GM18873 (cell line): Measurements from ENCODE around the gene MEGF6.
"Not testable (repeated sequence)": the region's sequence is repeated elsewhere in the genome, so short reads cannot be mapped to it uniquely, and the experiment has no call there.

Source experiments
- ATAC-seq: cut with Tn5 transposase; IDR thresholded peaks from one replicate; pipeline ENCODE4 v1.9.1; 2021; ENCODE audit warnings: mild to moderate bottlenecking, moderate library complexity, moderate number of reproducible peaks; ENCODE audit not compliant: unreplicated experiment, low FRiP score

The MEGF6 gene

GRCh38 chr1:3578906-3579305, 32.4 kb downstream of the MEGF6 start:
- no peak for ATAC-seq

DNA sequence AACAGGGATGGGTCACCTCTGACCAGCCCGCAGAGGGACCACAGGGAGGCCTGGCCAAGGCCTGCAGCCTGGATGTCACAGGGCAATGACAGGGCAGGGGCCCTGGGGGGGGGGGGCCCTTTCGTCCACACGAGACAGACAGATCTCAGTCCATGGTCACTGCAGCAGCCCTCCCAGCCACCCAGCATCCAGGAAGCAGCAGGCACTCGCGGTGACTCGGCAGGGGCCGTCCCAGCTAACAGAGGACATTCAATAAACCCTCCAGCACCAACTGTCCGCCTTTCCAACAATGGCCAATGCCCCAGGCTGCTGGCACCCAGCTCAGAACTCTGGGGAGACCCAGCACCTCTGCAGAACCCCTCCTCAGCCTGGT, 32.9 kb downstream of the MEGF6 start:
- ATAC-seq, result no peak

- no peak for ATAC-seq
Observed at GRCh38 chr1:3577711-3578432, 33.4 kb downstream of the MEGF6 start.

GRCh38 chr1:3577300-3577699, 34.0 kb downstream of the MEGF6 start:
- ATAC-seq, result no peak

DNA sequence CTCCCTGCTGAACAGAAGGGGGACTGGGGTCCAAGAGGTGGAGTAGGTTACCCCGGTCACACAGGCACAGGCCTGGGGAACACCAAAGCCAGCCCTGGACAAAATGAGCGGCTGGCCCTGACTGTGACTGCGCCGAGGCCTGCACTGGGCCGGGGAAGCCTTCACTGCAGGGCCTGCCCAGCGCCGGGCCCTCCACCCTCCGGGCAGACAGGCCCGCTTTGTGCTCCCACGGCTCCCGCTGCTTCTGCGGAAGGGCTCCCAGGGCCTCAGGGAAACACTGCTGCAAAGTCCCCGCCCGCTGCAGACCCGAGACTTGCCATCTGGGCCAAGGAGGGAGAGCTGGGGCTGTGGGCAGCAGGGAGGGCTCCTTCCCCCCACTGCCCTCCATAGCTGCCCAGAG, 35.3 kb downstream of the MEGF6 start:
- no peak for ATAC-seq

DNA sequence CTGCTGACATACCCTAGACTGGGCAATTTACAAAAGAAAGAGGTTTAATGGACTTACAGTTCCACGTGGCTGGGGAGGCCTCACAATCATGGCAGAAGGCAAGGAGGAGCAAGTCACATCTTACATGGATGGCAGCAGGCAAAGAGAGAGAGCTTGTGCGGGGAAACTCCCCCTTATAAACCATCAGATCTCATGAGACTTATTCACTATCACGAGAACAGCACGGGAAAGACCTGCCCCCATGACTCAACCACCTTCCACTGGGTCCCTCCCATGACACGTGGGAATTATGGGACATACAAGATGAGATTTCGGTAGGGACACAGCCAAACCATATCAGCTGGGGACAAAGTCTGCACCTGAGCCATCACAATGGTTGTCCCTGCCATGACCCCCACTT, 35.8 kb downstream of the MEGF6 start:
- not testable (repeated sequence) for ATAC-seq

DNA sequence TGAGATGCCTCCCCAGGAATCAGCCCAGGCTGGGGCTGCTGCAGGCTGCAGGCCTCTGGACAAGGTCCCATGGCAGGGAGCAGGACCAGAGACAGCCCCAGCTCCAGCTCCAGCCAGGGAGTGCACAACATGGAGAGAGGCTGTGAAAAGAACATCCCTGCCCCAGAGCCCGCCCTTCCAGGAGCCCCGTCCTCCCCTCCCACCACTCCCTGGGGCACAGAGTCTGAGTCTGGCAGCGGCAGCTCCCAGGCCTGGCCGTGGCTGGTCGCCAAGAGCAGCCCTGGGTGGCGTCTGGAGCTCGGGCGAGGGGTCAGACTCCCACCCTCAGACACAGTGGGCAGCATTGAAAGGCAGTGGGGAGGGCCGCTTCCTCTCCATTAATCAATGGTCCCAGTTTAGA, 37.8 kb downstream of the MEGF6 start:
- ATAC-seq, result no peak

DNA sequence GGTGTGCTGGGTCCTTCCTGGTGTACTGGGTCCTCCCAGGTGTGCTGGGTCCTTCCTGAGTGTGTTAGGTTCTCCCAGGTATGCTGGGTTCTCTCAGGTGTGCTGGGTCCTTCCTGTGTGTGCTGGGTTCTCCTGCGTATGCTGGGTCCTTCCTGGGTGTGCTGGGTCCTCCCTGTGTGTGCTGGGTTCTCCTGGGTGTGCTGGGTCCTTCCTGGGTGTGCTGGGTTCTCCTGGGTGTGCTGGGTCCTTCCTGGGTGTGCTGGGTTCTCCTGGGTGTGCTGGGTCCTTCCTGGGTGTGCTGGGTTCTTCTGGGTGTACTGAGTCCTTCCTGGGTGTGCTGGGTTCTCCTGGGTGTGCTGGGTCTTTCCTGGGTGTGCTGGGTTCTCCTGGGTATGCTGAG, 38.7 kb downstream of the MEGF6 start:
- not testable (repeated sequence) for ATAC-seq

- ATAC-seq, result no peak
Observed at GRCh38 chr1:3571263-3571662, 40.0 kb downstream of the MEGF6 start.

DNA sequence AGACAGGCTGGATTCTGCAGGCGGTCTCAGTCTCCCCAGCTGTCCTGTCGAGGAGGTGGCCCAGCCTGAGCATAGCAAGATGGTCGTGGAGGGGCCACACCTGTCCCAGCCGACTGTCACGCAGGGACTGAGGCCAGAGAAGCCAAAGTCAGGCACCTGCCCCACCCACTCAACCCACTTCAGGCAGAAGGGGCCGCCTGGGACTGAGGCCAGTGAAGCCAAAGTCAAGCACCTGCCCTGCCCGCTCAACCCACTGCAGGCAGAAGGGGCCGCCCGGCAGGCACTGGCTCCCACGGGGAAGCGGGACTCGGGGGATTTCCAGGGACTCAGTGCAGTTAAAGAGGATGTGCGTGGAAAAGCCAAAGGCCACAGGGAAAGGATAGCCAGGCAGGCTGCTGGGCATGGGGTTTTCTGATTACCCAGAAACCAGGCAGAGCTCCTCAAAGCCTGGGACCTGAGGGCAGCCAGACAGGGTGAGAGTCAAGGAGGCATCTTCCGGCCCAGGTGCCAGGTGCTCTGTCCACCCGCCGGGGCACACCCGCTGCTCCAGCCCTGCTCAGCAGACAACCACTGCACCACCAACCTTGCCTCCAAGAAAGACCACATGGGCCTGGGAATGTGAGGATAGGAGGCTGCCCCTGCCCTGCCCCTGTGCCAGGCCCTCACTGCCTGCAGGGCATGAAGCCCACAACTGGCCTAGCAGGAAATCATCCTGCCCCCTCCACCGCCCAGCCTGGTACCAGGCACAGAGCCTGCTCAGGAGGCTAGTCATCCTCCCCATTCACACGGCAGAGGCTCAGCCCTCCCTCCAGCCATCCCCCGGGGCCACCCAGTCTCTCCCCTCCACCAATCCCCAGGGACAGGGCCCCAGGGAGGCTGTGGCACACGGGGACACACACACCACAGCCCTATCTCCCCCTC, 41.0 kb downstream of the MEGF6 start:
- ATAC-seq, result no peak

- no peak for ATAC-seq
Observed at GRCh38 chr1:3569436-3569835, 41.9 kb downstream of the MEGF6 start.

- ATAC-seq, result no peak
Observed at GRCh38 chr1:3568815-3569435, 42.4 kb downstream of the MEGF6 start.

DNA sequence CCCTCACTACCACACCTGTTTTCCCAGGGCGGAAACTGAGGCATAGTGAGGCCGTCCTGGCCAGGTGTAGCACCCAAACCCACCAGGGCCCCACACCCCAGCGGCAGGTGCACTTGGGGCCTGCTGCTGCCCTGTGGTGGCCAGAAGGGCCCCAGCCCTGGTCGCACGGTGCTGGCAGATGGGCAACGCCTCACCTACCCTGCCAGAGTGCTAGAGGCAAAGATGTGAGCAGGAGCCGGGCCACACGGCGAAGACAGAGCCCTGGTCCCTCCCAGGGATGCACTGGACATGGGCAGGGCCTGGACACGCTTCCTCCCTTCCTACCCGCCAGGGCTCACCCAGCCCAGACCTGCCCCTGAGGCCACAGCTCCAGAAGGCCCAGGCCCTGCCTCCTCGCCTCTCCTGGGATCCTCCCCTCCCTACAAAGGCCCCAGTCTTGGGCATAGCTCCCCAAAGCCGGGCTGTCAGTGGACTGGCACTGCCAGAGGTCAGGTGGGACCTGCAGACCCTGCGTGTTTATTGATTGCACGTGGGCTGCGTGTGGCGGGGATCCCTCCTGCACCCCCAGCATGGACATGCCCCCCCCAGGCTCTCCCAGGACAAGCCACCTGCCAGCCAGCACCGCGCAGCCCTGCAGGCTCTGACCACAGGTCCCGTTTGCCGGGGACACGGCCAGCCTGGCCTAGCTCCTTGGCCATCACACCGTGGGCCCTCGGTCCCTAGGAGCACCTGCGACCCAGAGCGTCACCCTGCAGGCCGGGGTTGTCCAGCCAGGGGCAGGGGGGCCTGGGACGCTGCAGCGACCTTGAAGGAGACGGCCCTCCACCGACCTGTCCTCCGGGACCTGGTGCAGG, 44.1 kb downstream of the MEGF6 start:
- ATAC-seq, result no peak

- ATAC-seq, result no peak
Observed at GRCh38 chr1:3566003-3566885, 45.1 kb downstream of the MEGF6 start.

DNA sequence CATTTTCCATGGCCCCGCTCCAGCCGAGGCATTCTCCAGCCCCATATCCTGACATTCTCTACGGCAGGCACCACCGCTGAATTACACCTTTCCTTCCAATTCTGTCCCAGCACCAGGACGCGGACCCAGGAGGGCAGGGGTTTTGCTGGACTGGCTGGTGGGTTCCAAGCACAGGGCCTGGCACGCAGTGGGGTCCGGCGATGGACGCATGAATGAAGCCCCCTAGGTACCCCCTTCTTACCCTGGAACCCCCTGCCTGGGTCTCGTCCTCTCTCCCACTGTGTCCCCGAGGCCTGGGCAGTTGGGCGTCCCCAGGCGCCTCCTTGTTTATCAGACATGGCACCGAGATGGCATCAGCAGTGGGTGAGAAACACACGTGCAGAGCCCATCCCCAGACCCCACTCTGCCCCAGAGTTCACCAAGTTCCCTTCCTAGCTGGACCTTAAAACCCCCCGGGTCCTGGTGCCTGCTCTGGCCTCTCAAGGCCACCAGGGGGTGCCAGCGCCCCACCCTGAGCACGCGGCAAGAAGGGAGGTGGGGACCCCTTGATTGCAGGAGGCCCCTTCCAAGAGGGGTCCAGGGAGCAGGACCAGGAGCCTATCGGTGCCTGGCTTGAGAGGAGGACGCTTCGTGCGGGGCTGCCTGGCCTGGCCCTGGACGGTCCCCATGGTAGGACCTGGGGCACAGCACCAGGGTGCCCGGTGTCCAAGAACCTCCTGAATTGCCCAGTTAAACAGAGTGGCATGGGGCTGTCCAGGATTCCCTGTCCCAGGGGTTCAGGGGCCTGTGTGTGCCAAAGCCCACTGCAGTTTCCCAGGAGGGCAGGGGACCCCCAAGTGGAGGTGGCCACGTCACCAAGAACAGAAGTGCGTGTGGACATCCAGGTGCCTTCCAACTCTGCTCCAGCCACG, 46.1 kb downstream of the MEGF6 start:
- no peak for ATAC-seq

GRCh38 chr1:3563610-3564009, 47.7 kb downstream of the MEGF6 start:
- ATAC-seq, result no peak

DNA sequence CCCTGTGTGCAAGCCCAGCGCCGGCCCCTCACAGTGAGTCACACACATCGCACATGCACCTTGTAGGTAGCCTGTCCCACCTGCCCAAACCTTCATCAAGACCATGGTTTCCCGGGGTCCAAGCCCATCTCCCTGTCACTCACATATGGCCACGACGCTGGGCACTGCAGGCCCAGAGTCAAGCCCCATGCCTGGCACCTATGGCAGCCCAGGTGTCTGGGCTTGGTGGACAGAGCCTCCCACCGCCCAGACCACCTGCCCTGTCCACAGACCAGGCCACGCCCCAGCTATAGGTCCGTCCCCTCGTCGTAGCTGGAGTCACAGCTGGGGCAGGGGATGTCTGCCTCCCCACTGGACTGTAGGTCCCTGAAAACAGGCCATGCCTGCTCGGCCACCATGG, 48.2 kb downstream of the MEGF6 start:
- no peak for ATAC-seq

GRCh38 chr1:3562712-3563111, 48.6 kb downstream of the MEGF6 start:
- no peak for ATAC-seq
